ENCODE results near the gene SAP30L.

Gene SAP30L

DNA sequence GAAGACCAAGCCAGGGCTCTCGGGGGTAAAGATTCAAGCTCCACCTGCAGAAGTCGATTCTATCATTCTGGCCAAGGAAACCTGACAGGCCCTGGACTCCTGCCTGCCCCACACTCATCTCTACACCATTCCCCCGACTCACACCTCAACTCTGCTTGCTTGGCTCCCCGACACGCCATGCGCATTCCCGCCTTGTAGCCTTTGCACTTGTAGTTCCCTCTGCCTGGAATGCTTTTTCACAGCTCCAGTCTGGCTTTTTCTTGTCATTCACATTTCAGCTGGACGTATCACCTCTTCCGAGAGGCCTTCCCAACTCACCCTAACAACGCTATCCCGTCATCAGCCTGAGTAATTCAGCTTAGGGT, 60.9 kb downstream of the SAP30L start:
- no peak overlapping the region for H3K4me3 ChIP-seq (ENCODE audit: low read depth, low read length)
- TF ChIP-seq CTCF (IDR thresholded peaks at IDR 0.05; ENCODE audit: borderline replicate concordance, insufficient read depth, low read depth, low read length): no peak

DNA sequence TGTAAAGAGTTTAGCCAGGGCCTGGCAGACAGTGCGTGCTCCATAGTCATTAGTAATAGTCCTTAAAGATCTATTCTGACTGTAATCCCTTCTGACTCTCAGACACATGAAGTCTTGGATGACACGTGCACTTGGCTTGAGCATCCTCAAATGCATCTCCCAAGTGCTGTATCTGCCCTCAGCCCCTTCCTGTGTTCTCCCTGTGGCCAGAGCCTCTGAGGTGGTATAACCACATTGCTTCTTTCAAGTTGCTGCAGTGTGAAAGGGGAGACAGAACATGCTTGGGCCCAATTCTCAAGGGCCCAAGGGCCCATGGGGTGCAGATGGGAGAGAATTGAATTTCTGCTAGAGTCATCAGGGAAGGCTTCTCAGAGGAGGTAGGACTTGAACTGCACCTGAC, 62.3 kb downstream of the SAP30L start:
- TF ChIP-seq CTCF (IDR thresholded peaks at IDR 0.05; ENCODE audit: borderline replicate concordance, insufficient read depth, low read depth, low read length): no peak
- H3K4me3 ChIP-seq (ENCODE audit: low read depth, low read length): no peak overlapping the region

GRCh38 chr5:154509784-154510555, 64.2 kb downstream of the SAP30L start:
- TF ChIP-seq CTCF (IDR thresholded peaks at IDR 0.05; ENCODE audit: borderline replicate concordance, insufficient read depth, low read depth, low read length): no peak
- H3K4me3 ChIP-seq (ENCODE audit: low read depth, low read length): no peak overlapping the region

All from GM12875 (cell line).